KG1 (cell line): Measurements from ENCODE around the gene MX2.
"Not testable (repeated sequence)": the region's sequence is repeated elsewhere in the genome, so short reads cannot be mapped to it uniquely, and the experiment has no call there.

Source experiments
- DNase-seq: peaks from one replicate; lab custom pipeline; 2025; lab: John Stamatoyannopoulos, UW

The MX2 gene

GRCh38 chr21:41418393-41418792 lies 56.6 kb downstream of the MX2 start:
- no peak for DNase-seq

GRCh38 chr21:41418956-41419680 lies 57.3 kb downstream of the MX2 start:
- DNase-seq: no peak

GRCh38 chr21:41419921-41420862 lies 58.4 kb downstream of the MX2 start:
- DNase-seq: peak; percentile 32

GRCh38 chr21:41420998-41421397 lies 59.2 kb downstream of the MX2 start:
- DNase-seq: not testable (repeated sequence)

- DNase-seq: no peak
These were observed 60.9 kb downstream of the MX2 start for GRCh38 chr21:41422546-41423304.

GRCh38 chr21:41423305-41423636 lies 61.4 kb downstream of the MX2 start:
- DNase-seq: not testable (repeated sequence)

- DNase-seq: no peak
These were observed 63.7 kb downstream of the MX2 start for GRCh38 chr21:41425588-41425953.

- peak; percentile 6 for DNase-seq
These were observed 64.3 kb downstream of the MX2 start, which contains the start of gene MX1 for GRCh38 chr21:41425954-41426675. TSS of gene MX1 (plus strand) at chr21:41426239. CDS start at chr21:41432071, 5,832 bp downstream.

GRCh38 chr21:41426676-41427404 lies 65.0 kb downstream of the MX2 start:
- no peak for DNase-seq

- DNase-seq: no peak
These were observed 65.7 kb downstream of the MX2 start for GRCh38 chr21:41427556-41427955.

GRCh38 chr21:41428311-41428710 lies 66.5 kb downstream of the MX2 start:
- no peak for DNase-seq

GRCh38 chr21:41428847-41429246 lies 67.0 kb downstream of the MX2 start:
- DNase-seq: no peak

GRCh38 chr21:41429305-41429704 lies 67.5 kb downstream of the MX2 start:
- DNase-seq: no peak

GRCh38 chr21:41429925-41430491 lies 68.2 kb downstream of the MX2 start:
- no peak for DNase-seq

GRCh38 chr21:41431788-41432548 lies 70.1 kb downstream of the MX2 start:
- DNase-seq: no peak

- DNase-seq: no peak
These were observed 71.0 kb downstream of the MX2 start for GRCh38 chr21:41432562-41433460.

GRCh38 chr21:41433566-41433965 lies 71.7 kb downstream of the MX2 start:
- DNase-seq: no peak

- no peak for DNase-seq
These were observed 73.9 kb downstream of the MX2 start for GRCh38 chr21:41435706-41436105.

GRCh38 chr21:41437729-41438128 lies 75.9 kb downstream of the MX2 start:
- DNase-seq: no peak
